Omental fat pad (tissue), 4 donors: ENCODE data around the gene CENPK. TPM values are rescaled to one million over a fixed set of nuclear protein-coding genes. Genes with fewer than 3 reads are reported as not detected.

ENCODE experiments used
- ATAC-seq: fragments of 150-250 bp; one replicate; pipeline ENCODE4 v1.9.1; 2016; ENCODE audit warnings: mild to moderate bottlenecking, moderate library complexity; ENCODE audit not compliant: low FRiP score
- DNase-seq: peaks from one replicate; pipeline ENCODE4 v3.0.0-alpha.2; 2019; ENCODE audit warnings: low spot score
- small RNA-seq: library from RNA; depleted of rRNA; stranded (forward); fragments of <200 nt; gene quantifications from one replicate; pipeline ENCODE3, GENCODE V24; 2016
- total RNA-seq, 4 donors: library from RNA; depleted of rRNA; stranded (reverse); fragments of >200 nt; gene quantifications; one replicate each; pipeline ENCODE4 v1.1.0, GENCODE V29; 2016
- TF ChIP-seq, protein P1 (sequence below), 3 donors: fragments of 450-650 bp; IDR thresholded peaks; one replicate each; pipeline ENCODE4 v1.5.1; 2016 to 2017; ENCODE audit warnings: antibody characterized with exemption in 3 of 3, mild to moderate bottlenecking in 3 of 3, moderate library complexity in 2 of 3

The CENPK gene
- total RNA-seq, 4 donors from 2014 or later, result 1.0 to 1.9 (median 1.3) TPM

DNA sequence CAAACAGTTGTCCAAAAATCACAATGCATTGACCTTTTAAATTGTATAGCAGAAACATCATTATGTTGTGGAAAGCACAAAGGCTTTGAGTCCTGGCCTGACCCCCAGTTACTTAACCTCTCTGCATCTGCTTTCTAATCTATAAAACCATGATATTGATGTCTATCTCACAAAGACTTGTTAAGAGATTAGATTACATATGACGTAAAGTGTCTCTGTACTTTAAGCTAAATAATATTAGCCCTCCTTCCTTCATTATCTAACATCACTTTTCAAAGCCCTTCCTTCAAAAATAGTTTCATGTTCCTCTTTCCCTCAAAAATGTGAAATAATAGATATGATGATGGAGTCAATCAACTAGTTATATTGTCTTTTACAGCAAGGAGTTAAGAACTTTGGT, 84.6 kb downstream of the CENPK start:
- no peak for ATAC-seq
- TF ChIP-seq, protein P1, sequence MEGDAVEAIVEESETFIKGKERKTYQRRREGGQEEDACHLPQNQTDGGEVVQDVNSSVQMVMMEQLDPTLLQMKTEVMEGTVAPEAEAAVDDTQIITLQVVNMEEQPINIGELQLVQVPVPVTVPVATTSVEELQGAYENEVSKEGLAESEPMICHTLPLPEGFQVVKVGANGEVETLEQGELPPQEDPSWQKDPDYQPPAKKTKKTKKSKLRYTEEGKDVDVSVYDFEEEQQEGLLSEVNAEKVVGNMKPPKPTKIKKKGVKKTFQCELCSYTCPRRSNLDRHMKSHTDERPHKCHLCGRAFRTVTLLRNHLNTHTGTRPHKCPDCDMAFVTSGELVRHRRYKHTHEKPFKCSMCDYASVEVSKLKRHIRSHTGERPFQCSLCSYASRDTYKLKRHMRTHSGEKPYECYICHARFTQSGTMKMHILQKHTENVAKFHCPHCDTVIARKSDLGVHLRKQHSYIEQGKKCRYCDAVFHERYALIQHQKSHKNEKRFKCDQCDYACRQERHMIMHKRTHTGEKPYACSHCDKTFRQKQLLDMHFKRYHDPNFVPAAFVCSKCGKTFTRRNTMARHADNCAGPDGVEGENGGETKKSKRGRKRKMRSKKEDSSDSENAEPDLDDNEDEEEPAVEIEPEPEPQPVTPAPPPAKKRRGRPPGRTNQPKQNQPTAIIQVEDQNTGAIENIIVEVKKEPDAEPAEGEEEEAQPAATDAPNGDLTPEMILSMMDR (IDR thresholded peaks at IDR 0.05), result no peak
- no peak for DNase-seq

DNA sequence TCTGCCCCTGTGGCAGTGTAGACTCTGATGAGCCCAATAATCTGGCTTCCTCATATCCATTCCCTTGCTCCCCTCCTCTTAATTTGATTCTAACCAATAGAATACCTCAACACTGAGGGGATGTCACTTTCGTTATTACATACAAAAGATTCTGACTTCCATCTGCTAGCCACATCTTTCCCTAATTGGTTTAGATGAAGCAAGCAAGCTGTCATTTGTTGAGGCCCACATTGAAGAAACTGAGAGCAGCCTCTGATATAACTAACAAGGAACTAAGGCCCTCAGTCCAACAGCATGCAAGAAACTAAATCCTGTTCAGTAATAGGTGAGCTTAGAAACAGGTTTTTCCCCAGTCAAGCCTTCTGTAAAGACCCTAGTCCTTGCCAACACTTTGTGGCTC, 87.1 kb downstream of the CENPK start:
- no peak for ATAC-seq
- TF ChIP-seq, protein P1 (IDR thresholded peaks at IDR 0.05), result no peak
- DNase-seq, result no peak

DNA sequence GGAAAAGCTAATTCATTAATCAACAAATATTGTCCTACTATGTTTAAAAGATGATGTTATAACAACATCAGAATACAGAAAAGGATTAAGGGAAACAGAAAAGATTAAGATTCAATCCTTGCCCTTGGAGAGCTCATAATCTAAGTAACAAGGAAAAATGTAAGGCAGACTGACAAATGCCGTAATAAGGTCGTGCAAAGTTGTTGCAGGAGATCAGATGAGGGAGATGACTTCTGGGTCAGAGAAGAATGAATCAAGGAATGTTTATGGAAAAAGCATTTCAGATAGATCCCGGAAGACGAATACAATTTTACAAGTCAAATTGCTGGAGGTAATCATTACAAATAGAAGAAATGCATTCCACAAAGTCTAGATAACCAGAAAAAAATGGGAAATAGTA, 87.6 kb downstream of the CENPK start:
- DNase-seq, result no peak
- TF ChIP-seq, protein P1 (IDR thresholded peaks at IDR 0.05), result no peak

DNA sequence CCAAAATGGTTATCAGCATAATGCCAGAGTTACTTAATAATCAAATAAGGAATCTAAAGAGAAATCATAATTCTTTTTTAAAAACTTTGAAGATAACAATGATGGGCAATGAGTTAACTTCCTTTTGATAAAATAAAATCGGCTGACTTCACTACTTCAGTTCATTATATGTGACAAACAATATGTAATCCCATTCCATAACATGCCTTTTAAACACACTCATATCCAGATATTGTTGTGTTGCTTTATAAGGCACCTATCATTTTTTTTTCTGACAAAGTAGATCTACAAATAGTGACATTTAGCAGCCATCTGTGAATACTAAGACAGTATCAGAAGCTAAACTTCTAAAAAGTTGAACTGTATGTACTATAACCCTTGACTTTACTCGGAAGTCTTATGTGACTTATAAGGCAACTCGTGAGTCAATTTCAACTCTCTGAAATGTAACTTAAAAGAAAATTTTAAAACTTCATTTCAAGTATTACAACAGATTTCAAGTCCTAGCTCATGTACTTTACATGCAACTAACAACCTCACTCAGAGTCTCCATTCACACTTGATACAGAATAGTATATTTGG, 88.7 kb downstream of the CENPK start:
- TF ChIP-seq, protein P1 (IDR thresholded peaks at IDR 0.05), result no peak
- ATAC-seq (no peak), DNase-seq (no peak)

More for the DNA sequence above, 87.6 kb downstream of the CENPK start:
- no peak for ATAC-seq

DNA sequence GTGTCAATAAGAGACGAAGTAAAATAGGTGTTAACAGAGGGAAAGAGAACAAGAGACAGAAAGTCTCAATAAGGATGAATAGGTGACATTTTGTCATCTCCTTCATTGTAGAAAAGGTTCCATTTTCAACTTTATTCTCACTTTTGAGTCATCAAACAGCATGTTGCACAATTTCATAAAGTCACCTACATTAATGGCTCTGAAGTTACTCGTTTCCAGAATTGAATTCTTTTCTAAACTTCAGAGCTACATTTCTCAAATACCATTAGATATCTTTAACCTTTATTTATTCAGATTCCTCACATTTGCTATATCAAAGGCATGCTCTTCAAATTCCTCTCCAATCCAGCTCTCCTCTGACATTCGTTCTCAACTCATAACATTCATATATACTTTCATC, 94.3 kb downstream of the CENPK start:
- TF ChIP-seq, protein P1 (IDR thresholded peaks at IDR 0.05), result no peak
- ATAC-seq (no peak), DNase-seq (no peak)

Small RNA genes within 50 kb of the gene (small RNA-seq; reads per million reads assigned to genes)
- gene RNU6-540P, result not detected

Other genes starting within 250 kb of the CENPK start
- gene ADAMTS6, start 81.2 kb downstream of the CENPK start, total RNA-seq, result 1 to 10 TPM; 1.8 to 8.0 (median 3.0) TPM
- 10 to 100 TPM; 20.9 to 71.2 (median 28.4) TPM for gene PPWD1, start 128 bp upstream of the CENPK start, total RNA-seq
- gene TRIM23, start 61.2 kb upstream of the CENPK start, total RNA-seq, result 10 to 100 TPM in 3 of 4 donors, 1 to 10 TPM in 1; 9.1 to 19.4 (median 14.6) TPM
- gene SHLD3, start 61.9 kb upstream of the CENPK start, total RNA-seq, result 1 to 10 TPM; 2.3 to 4.1 (median 3.4) TPM
- 10 to 100 TPM; 10.2 to 16.1 (median 12.4) TPM for gene TRAPPC13, start 61.9 kb upstream of the CENPK start, total RNA-seq
- 10 to 100 TPM in 2 of 4 donors, 1 to 10 TPM in 2; 5.7 to 12.6 (median 10.4) TPM for gene SGTB, start 158.9 kb upstream of the CENPK start, total RNA-seq
- gene NLN, start 159.0 kb upstream of the CENPK start, total RNA-seq, result 10 to 100 TPM in 3 of 4 donors, 1 to 10 TPM in 1; 8.4 to 31.6 (median 14.5) TPM